ENCODE measurements around the gene NOP10. TPM values are rescaled to one million over a fixed set of nuclear protein-coding genes. Genes with fewer than 3 reads are reported as not detected.

Gene NOP10
- total and polyA plus RNA-seq, 2 of the 13 experiments (the other 11 are each of a cell fraction or from before 2014, with no cell fraction given), result 239 to 369 TPM

- ChIA-PET POLR2A (interaction anchor here (1.2 to 3.1 kb wide), 5 partner anchors 23 to 222 kb away, joined by 3 to 28 read pairs (median 7); partner anchors contain the start of genes KATNBL1, NOP10, NUTM1 and SLC12A6), CTCF (ENCODE audit: low intra/inter-chr PET ratio, low total read pairs) (no interaction called here)
- no peaks in the 10 kb centered on the region for H4K20me1 ChIP-seq (ENCODE audit: insufficient read depth, low read length)
- H3K9ac ChIP-seq (ENCODE audit: insufficient read depth, low read depth, low read length), result peak overlapping the region; percentile 62
- H3K27ac ChIP-seq (ENCODE audit: extremely low read length, insufficient read depth, low read length), result peak overlapping the region; percentile 45
- FAIRE-seq (no peak), DNase-seq (ENCODE audit: low spot score) (no peak), ATAC-seq (no peak)
- in situ Hi-C loops (cut with HindIII; ENCODE audit: extremely low pct_ligation_motif_present, low pct_unique_long_range_greater_than_20kb) (loop anchor here (10.0 to 25.0 kb wide), 2 partner anchors 69 to 304 kb away; partner anchors contain the start of gene GOLGA8A), intact Hi-C loops (cut with micrococcal nuclease; ENCODE audit: unreplicated experiment) (loop anchor here (5.0 kb wide), 1 partner anchor 124 kb away; no protein-coding TSS in a partner anchor)
- TF ChIP-seq PRDM10 (CRISPR knock-in tag; IDR thresholded peaks at IDR 0.05; ENCODE audit: low read depth) (0 out of 2 replicates have a peak, but pooled peaks have one; percentile 23), XBP1 (CRISPR knock-in tag; IDR thresholded peaks at IDR 0.05) (no peak), HBP1 (CRISPR knock-in tag; IDR thresholded peaks at IDR 0.05; ENCODE audit: low read depth) (no peak), ISX (CRISPR knock-in tag; conservative IDR thresholded peaks at IDR 0.05) (no peak)
- TSS peak; percentile 54 for BruUV-seq (replicated peaks)
- peaks cover 2% of the 10 kb centered on the region for H3K79me2 ChIP-seq (ENCODE audit: insufficient read depth, low read length)
- H3K27me3 ChIP-seq (ENCODE audit: control insufficient read depth in 1 of 2, insufficient read depth in 2 of 2, low read length in 2 of 2), result no peaks in the 10 kb centered on the region
- H3K4me3 ChIP-seq (replicated peaks in 1 of 3; ENCODE audit: insufficient read depth in 1 of 3, low read depth in 2 of 3, low read length in 3 of 3), result peak overlapping the region; percentile 59 to 94 (median 87)
- H3K9me3 ChIP-seq (ENCODE audit: low read length), result no peaks in the 10 kb centered on the region
- WGBS (ENCODE audit: low lambda C conversion rate), result 55% methylated on average over 5 of the region's 5 CpGs
- no peak overlapping the region for H2AFZ ChIP-seq (ENCODE audit: low read length)
- H3K36me3 ChIP-seq (replicated peaks in 1 of 2; ENCODE audit: control insufficient read depth in 1 of 2, insufficient read depth in 2 of 2, low read length in 2 of 2), result peaks cover 0 to 3% of the 10 kb centered on the region in 2 experiments; a peak in 1 of 5 replicates
- H3K4me2 ChIP-seq (ENCODE audit: low read depth, low read length), result peak overlapping the region; percentile 97
- peaks cover 21% of the 10 kb centered on the region for H3K4me1 ChIP-seq (ENCODE audit: insufficient read depth, low read length)
Measured at GRCh38 chr15:34365836-34366235, 22.9 kb upstream of the NOP10 start.
